Stimulated activated CD4-positive, alpha-beta T cell treated with anti-CD3 and anti-CD28 coated beads, Interleukin-15, amount 100 ng/mL, for 48 hours (primary cell): Measurements from ENCODE around the gene RHOBTB3.
"Not testable (repeated sequence)": the region's sequence is repeated elsewhere in the genome, so short reads cannot be mapped to it uniquely, and the experiment has no call there.

Experiments
- DNase-seq, 2 donors: peaks; one replicate each; pipeline ENCODE4 v3.0.0-alpha.2; 2020; ENCODE audit warnings: low read depth in 2 of 2

Gene RHOBTB3

DNA sequence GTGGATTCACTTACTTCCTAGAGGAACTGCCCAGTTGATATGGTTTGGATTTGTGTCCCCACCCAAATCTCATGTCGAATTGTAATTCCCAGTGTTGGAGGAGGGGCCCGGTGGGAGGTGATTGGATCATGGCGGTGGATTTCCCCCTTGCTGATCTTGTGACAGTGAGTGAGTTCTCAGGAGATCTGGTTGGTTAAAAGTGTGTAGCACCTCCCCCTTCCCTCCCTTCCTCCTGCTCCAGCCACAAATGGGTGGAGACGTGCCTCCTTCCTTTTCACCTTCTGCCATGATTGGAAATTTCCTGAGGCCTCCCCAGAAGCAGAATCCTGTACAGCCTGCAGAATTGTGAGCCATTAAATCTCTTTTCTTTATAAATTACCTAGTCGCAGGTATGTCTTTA is 17.9 kb upstream of the RHOBTB3 start:
- DNase-seq: not testable (repeated sequence)

DNA sequence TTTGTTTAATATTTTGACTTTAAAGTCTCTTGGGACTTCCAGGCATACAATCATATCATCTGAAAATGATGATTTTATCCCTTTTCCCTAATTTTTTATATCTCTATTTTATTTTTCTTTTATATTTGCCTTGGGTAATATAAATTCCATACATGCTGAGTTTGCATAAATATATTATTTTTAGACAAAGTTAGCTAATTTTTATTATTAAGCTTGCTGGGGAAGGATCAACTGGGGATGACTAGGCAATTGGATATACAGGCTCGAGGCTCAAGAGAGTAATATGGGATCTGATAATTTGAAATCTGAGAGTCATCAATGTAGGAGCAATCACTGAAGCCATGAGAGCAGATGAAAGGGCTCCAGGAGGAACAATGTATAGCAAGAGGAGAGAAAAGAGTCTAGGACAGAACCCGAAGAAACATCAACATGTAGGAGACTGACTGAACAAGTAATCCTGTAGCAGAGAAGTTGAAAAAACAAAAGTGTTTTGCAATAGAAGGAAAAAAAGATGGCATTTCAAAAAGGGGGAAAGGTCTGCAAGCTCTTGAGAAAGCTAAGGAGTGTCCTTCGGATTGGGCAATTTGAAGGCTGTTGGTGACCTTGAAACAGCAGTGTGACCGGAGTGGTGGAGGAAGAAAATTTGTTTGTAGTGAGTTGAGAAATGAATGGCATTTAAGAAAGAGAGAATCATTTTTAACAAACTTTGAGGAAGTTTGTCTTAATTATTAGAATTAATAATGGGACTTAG is 17.0 kb upstream of the RHOBTB3 start:
- DNase-seq: no peak

DNA sequence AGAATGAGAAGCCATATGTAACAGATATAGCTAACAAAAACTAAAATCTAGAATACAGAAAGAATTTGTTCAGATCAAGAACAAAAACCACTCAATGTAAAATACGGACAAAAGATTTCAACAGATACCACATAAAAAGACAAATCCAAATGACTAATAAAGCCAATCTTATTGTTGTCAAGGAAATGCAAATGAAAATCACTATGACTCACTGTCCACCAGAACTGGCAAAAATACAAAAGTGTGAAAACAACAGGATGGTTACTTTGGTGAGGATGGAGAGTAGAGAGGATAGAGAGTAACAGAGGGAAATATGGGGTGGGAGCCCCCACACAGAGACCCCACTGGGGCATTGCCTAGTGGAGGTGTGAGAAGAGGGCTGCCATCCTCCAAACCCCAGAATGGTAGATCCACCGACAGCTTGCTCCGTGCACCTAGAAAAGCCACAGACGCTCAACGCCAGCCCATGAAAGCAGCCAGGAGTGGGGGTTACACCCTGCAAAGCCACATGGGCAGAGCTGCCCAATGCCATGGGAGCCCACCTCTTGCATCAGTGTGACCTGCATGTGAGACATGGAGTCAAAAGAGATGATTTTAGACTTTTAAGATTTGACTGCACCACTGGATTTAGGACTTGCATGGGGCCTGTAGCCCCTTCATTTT is 15.2 kb upstream of the RHOBTB3 start:
- DNase-seq: no peak

GRCh38 chr5:95717439-95717838 is 13.7 kb upstream of the RHOBTB3 start:
- no peak for DNase-seq

GRCh38 chr5:95718203-95718602 is 12.9 kb upstream of the RHOBTB3 start:
- no peak for DNase-seq

DNA sequence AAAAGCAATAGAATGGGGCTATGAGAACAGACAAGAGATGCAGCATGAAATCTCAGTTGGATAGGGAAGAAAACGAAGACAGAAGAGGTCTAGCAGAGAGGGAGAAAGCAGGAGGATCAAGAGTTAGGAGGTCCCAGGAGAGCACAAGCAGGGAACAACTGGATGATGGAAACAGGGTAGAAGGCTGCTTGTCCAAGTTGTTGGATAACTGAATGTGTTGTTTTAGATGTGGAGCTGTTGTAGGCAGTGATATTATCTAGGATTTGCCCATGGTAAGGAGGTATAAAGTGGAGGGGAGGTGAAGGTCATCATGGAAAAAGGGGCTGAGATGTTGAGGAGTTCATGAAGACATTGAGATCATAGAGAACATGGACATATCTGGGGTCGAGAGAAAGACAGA is 12.4 kb upstream of the RHOBTB3 start:
- DNase-seq: no peak

GRCh38 chr5:95720094-95720786 is 10.9 kb upstream of the RHOBTB3 start:
- DNase-seq: no peak

GRCh38 chr5:95721582-95722295 is 9.4 kb upstream of the RHOBTB3 start:
- DNase-seq: no peak

- no peak for DNase-seq
Observed at GRCh38 chr5:95723632-95724369, 7.3 kb upstream of the RHOBTB3 start.

DNA sequence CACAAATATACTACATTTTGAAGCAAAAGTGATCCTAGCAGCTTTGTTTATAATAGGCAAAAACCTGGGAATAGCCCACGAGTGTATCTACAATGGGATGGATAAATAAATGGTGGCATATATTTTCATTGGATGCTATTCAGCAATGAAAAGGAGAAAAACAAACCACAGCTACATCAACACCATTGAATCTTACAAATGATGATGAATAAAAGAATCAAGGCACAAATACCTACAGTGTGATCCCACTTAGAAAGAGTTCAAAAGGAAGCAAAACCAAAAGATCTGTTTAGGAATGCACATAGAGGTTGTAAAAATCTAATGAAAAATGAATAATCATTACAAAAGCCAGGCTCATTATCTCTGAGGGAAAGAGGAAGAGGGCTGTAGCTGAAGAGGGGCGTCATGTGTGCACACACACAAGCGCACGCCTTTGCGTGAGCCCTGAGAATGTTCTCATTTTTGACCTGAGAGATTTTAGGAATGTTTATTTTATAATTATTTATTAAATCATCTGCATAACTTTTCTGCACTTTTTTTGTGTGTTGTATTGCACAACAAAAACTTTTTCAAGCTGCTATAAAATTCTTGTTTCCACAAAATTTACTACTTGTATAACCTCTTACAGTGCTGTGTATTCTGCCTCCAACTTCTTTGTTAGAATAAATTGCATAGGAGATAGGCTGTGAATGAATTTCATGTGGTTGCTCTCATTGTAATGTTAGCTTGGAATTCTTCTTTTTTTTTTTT is 5.9 kb upstream of the RHOBTB3 start:
- no peak for DNase-seq

DNA sequence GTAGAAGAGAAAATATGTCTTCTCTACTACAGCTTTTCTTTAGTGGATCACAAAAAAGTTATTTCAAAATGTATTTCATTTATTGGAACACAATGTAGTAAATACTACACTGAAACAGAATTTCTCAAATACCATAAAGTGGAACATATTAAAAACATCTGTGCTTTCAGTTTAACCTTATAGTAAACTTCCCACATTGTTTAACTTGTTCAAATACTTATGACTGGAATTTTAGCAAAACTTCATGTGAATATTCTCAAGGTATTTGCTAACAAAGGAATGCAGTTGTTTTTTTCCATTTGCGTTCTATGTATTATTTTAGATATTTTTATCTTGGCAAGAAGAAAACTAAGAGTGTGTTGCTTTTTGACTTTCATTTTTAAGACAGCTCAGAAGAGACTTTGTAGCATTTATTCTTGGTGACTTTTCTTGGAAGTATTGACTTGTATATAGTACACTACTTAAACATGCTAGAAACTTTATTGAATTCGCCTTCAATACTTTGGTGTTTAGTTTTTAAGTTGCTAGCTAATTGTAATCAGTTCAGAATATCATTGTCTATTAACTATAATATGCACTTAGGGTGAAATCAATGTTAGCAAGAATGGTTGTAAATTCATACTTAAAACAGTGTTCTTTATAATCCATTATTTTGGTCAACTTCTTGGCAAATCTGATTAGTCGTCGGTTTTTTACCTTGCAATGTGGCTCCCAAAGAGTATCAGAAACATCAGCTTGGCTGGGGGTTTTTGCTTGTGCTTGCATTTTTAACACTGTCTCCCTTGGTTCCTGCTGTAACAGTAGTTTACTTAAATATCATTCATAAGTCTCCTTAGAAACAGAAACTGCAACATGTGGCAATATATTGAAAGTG is 5.0 kb upstream of the RHOBTB3 start:
- DNase-seq: no peak

- no peak for DNase-seq
Observed at GRCh38 chr5:95726811-95727763, 4.0 kb upstream of the RHOBTB3 start.

GRCh38 chr5:95727764-95728191 is 3.4 kb upstream of the RHOBTB3 start:
- DNase-seq: no peak

GRCh38 chr5:95728494-95729114 is 2.5 kb upstream of the RHOBTB3 start:
- no peak for DNase-seq

DNA sequence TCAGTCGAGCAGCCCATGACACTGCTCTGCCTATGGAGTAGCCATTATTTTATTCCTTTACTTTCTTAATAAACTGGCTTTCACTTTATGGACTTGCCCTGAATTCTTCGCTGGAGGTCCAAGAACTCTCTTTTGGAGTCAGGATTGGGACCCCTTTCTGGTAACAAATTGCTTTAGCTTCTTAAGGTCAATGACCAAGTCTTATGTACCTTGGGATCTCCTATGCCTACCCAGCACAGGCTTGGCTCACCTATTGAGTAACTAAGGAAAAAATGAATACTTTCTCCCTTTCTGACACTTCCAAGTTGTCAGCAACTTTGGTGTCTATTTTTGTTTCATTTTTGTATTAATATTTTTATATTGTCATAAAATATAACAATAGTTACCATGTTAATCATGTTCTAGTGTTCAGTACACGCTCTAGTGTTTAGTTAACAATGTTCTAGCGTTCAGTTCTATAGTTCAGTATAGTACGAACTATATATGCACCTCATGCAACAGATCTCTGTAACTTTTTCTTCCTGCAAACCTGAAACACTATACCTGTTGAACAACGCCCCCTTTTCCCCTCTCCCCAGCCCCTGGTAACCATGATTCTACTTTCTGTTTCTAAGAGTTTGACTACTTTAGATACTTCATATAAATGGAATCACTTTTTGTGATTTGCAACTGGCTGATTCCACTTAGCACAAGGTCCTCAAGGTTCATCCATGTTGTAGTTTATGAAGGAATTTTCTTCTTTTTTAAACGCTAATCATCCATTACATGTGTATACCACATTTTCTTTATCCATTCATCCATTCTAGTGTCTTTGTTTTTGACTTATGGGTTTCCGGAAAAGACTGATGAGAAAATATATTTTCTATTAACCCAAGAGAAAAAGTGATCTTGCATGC is 1.8 kb upstream of the RHOBTB3 start:
- no peak for DNase-seq

DNA sequence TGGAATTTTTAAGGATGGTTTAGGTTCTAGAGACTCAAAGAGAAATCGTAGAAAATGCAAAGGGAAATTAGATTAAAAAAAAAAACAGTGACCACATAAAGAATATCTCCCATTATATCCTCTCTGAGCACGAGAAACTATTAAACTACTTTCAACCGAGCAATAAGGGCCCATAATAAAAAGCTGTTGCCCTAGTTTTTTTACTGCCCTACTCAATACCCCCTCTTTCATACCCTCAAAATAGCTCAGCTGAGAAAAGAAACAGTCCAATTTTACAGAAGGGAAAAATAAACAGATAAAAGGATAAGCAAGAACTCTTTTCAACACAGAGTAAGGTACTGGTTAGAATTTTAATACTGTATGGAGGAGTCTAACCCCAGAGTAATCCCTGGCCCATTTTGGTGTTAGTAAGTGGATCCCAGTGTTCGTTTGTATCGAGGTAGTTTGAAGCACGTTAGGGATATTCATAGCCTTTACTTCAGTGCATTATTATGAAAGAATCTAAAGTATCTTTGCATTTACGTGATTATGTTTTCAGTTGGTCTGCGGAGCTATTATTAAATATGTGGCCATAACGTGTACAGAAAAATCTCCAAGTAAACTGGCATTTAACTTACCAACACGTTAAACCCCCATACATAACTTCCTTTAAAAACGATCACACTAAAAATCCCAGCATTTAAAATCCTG is 980 bp upstream of the RHOBTB3 start:
- no peak for DNase-seq
